MCF 10A (cell line): ENCODE results near the gene ZSCAN5A. TPM values are rescaled to one million over a fixed set of nuclear protein-coding genes. Genes with fewer than 3 reads are reported as not detected.

ENCODE experiments used
- BruUV-seq: library from RNA; stranded (reverse); fragments of 400-500 nt; replicated peaks from 2 replicates; lab custom pipeline; 2021; lab: Mats Ljungman, UMichigan
- CTCF ChIA-PET: fragments of 300-600 bp; sonication (Branson Sonifier 250); formaldehyde crosslinking; extraction: SDS; loops from one replicate; lab custom pipeline; 2021; ENCODE audit warnings: antibody characterized with exemption, inconsistent platforms; lab: Yijun Ruan, JAX
- POLR2A ChIA-PET: fragments of 300-600, 350-650 bp; sonication (Branson Sonifier 250); formaldehyde crosslinking; extraction: SDS; loops from one replicate; lab custom pipeline; 2020; ENCODE audit warnings: antibody characterized with exemption, inconsistent platforms; lab: Yijun Ruan, JAX
- DNase-seq: peaks from one replicate; pipeline ENCODE4 v3.0.0-alpha.2; 2018; ENCODE audit not compliant: unreplicated experiment
- H3K27ac Mint-ChIP-seq: one replicate; pipeline ENCODE4 v1.8.0; 2022; ENCODE audit warnings: mild to moderate bottlenecking, low read depth, mixed read lengths; ENCODE audit not compliant: unreplicated experiment
- H3K27me3 Mint-ChIP-seq: one replicate; pipeline ENCODE4 v1.8.0; 2022; ENCODE audit warnings: mixed read lengths; ENCODE audit not compliant: insufficient read depth, unreplicated experiment
- H3K36me3 Mint-ChIP-seq: one replicate; pipeline ENCODE4 v1.8.0; 2022; ENCODE audit warnings: mild to moderate bottlenecking, moderate library complexity, mixed read lengths; ENCODE audit not compliant: insufficient read depth, unreplicated experiment
- H3K4me1 Mint-ChIP-seq: one replicate; pipeline ENCODE4 v1.8.0; 2022; ENCODE audit warnings: mixed read lengths; ENCODE audit not compliant: insufficient read depth, unreplicated experiment
- H3K4me3 Mint-ChIP-seq: one replicate; pipeline ENCODE4 v1.8.0; 2022; ENCODE audit warnings: mild to moderate bottlenecking, moderate library complexity, mixed read lengths; ENCODE audit not compliant: unreplicated experiment
- H3K9me3 Mint-ChIP-seq: one replicate; pipeline ENCODE4 v1.8.0; 2022; ENCODE audit warnings: mixed read lengths; ENCODE audit not compliant: unreplicated experiment
- intact Hi-C: fragments of 100-400 bp; cut with micrococcal nuclease; formaldehyde crosslinking; loops from 2 replicates; pipeline ENCODE4 v1.14.1; 2022
- total RNA-seq: library from RNA; stranded (reverse); gene quantifications from 2 replicates; pipeline ENCODE4 v1.2.3, GENCODE V29; 2022
- TF ChIP-seq, protein P1 (sequence below): fragments of 200-600 bp; IDR thresholded peaks from one replicate; pipeline ENCODE4 v1.8.0; 2022; ENCODE audit warnings: antibody characterized with exemption, mild to moderate bottlenecking; ENCODE audit not compliant: unreplicated experiment

The ZSCAN5A gene
- total RNA-seq, 1 experiment from 2014 or later, result 8.1 TPM

DNA sequence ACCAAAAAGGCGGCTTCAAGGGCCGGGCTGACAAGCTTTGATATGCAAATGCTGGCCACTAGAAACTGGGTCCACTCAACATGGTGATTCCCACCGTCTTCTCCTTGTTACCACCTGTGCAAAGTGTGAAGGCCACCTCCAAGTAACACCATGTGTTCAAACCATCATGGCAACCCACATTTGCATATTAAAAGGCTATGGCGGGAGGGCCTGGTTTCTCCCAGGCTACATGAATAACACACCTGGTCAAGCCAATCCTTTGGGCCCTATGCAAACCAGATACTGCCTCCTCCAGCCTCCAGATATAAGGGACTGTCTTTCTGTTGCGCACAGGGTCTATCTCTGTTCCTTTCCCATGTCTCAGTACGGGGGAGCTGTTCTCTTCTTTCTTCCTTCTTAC, 36.6 kb upstream of the ZSCAN5A start:
- no TSS peak for BruUV-seq
- ChIA-PET CTCF (interaction anchor here (0.5 to 2.0 kb wide), 11 partner anchors 15 to 341 kb away, joined by 3 to 13 read pairs (median 3); no protein-coding TSS in a partner anchor), POLR2A (no interaction called here)
- DNase-seq, result no peak
- Mint-ChIP-seq H3K36me3 (no peaks in the 10 kb centered on the region), H3K9me3 (peaks cover 14% of the 10 kb centered on the region), H3K4me3 (no peak overlapping the region), H3K27me3 (no peaks in the 10 kb centered on the region), H3K4me1 (no peaks in the 10 kb centered on the region), H3K27ac (no peak overlapping the region)
- intact Hi-C loops, result loop anchor here (5.0 kb wide), 1 partner anchor 99 kb away; no protein-coding TSS in a partner anchor
- TF ChIP-seq, protein P1, sequence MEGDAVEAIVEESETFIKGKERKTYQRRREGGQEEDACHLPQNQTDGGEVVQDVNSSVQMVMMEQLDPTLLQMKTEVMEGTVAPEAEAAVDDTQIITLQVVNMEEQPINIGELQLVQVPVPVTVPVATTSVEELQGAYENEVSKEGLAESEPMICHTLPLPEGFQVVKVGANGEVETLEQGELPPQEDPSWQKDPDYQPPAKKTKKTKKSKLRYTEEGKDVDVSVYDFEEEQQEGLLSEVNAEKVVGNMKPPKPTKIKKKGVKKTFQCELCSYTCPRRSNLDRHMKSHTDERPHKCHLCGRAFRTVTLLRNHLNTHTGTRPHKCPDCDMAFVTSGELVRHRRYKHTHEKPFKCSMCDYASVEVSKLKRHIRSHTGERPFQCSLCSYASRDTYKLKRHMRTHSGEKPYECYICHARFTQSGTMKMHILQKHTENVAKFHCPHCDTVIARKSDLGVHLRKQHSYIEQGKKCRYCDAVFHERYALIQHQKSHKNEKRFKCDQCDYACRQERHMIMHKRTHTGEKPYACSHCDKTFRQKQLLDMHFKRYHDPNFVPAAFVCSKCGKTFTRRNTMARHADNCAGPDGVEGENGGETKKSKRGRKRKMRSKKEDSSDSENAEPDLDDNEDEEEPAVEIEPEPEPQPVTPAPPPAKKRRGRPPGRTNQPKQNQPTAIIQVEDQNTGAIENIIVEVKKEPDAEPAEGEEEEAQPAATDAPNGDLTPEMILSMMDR, result no peak

DNA sequence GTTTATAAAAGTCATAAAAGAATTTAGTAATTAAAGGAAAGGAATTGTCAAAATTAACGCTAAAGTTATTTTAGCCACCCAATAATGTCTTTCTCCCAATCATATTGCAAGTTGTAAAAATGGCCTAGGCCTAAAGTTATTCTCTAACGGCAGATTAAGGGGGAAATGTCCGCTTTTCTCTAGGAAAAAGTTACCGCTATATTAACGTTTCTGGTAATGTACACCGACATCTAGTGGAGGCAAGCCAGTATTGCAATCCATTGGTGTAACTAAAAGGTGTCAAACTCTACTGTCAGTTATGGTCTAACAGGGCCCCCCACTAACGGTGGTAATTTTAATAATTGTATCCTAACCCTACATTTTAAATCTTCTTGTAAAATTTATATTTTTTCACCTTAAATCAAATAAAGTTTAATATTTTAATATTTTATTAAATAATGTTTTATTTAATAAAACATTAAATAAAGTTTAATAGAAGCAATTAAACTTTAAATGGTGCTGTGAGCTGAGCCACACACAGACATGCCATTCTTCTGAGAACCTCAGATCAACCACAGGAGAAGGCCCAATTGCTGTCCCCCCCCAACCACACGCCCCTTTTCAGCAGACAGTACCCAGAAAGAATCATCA, 35.9 kb upstream of the ZSCAN5A start:
- POLR2A ChIA-PET, result no interaction called here
- Mint-ChIP-seq H3K36me3 (no peaks in the 10 kb centered on the region), H3K4me1 (no peaks in the 10 kb centered on the region), H3K4me3 (no peak overlapping the region), H3K27ac (no peak overlapping the region), H3K27me3 (no peaks in the 10 kb centered on the region), H3K9me3 (peaks cover 14% of the 10 kb centered on the region)
- DNase-seq, result peak; percentile 49
- CTCF ChIA-PET, result interaction anchor here (0.7 to 2.0 kb wide), 8 partner anchors 16 to 274 kb away, joined by 3 to 13 read pairs (median 4); no protein-coding TSS in a partner anchor
- TF ChIP-seq, protein P1, result peak; percentile 79
- no TSS peak for BruUV-seq
- intact Hi-C loops, result loop anchor here (1.0 to 5.0 kb wide), 2 partner anchors 98 to 274 kb away; no protein-coding TSS in a partner anchor

DNA sequence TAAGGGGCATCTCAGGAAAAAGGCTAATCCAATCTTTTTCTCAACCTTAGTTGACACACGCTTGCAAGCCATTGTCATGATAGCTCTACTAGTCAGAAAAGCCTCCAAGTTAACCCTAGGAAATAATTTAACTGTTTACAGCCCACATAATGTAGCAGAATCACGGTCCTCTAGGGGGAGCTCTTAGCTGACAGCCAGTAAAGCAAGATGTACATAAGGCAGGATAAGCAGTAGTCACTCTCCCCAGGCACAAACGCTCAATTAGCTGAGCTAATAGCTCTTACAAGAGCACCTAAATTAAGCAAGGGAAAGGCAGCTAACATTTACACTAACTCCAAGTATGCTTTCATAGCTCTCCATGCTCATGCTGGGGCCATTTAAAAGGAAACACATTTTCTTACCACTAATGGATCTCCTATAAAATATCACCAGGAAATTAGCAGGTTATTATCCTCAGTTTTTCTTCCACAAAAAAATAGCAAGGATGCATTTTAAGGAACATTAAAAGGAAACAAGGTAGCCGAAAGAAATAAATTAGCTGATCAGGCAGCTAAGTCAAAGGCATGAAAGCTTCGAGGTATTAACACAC, 33.7 kb upstream of the ZSCAN5A start:
- BruUV-seq, result no TSS peak
- CTCF ChIA-PET, result interaction anchor here (0.6 to 2.5 kb wide), 23 partner anchors 12 to 716 kb away, joined by 3 to 35 read pairs (median 4); no protein-coding TSS in a partner anchor
- Mint-ChIP-seq H3K4me3 (no peak overlapping the region), H3K4me1 (no peaks in the 10 kb centered on the region), H3K27ac (no peak overlapping the region), H3K9me3 (peaks cover 14% of the 10 kb centered on the region), H3K36me3 (no peaks in the 10 kb centered on the region), H3K27me3 (no peaks in the 10 kb centered on the region)
- peak; percentile 20 for DNase-seq
- TF ChIP-seq, protein P1, result peak; percentile 32
- POLR2A ChIA-PET, result interaction anchor here (0.6 kb wide), 2 partner anchors 34 to 705 kb away, joined by 3 read pairs; partner anchors contain the start of genes ZNF581 and ZSCAN5A
- intact Hi-C loops, result no loop called here

DNA sequence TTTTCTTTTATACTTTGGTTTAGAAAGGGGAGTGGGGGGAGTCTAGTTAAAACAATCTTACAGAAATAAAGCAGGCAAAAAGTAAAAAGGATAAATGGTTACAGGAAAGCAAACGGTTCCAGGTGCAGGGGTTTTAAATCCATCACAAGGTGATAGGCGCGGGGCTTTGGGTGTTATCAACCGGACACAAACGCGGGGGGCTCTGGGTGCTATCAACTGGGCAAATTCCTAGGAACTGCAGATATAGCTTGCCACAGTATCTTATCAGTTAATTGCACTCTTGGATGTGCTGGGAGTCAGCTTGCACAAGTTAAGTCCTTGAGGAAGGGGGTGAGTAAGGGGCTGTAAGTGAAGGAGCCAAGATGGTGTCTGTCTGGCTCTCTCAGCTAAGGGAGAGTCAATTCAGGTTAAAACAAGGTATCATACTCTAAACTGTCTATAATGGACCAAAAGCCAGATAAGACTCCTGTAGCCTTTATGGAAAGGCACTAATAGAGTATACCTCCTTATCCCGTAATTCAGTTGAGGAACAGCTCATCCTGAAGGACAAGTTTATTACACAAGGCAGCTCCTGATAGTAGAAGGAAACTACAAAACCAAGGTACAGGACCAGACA, 32.6 kb upstream of the ZSCAN5A start:
- POLR2A ChIA-PET, result interaction anchor here (0.7 kb wide), 1 partner anchor 42 kb away, joined by 3 read pairs; no protein-coding TSS in a partner anchor
- H3K4me1 Mint-ChIP-seq, result no peaks in the 10 kb centered on the region
- CTCF ChIA-PET, result interaction anchor here (1.0 to 2.5 kb wide), 8 partner anchors 13 to 281 kb away, joined by 3 to 35 read pairs (median 8); no protein-coding TSS in a partner anchor
- H3K4me3 Mint-ChIP-seq, result no peak overlapping the region
- H3K9me3 Mint-ChIP-seq, result peaks cover 4% of the 10 kb centered on the region
- no peak for DNase-seq
- no peaks in the 10 kb centered on the region for H3K27me3 Mint-ChIP-seq
- no peak overlapping the region for H3K27ac Mint-ChIP-seq
- no TSS peak for BruUV-seq
- TF ChIP-seq, protein P1, result no peak
- intact Hi-C loops, result no loop called here
- H3K36me3 Mint-ChIP-seq, result no peaks in the 10 kb centered on the region
